K562 treated with DMSO at 1 percent for 4 hours (cell line): ENCODE results near the gene METTL27. TPM values are rescaled to one million over a fixed set of nuclear protein-coding genes. Genes with fewer than 3 reads are reported as not detected.

Experiments
- total RNA-seq: library from RNA; unstranded; fragments of 300-600 nt; gene quantifications from 2 replicates; pipeline ENCODE4 v1.2.3, GENCODE V29; 2022; ENCODE audit not compliant: insufficient read depth

Gene METTL27
- not detected in 2 replicates for total RNA-seq

DNA sequence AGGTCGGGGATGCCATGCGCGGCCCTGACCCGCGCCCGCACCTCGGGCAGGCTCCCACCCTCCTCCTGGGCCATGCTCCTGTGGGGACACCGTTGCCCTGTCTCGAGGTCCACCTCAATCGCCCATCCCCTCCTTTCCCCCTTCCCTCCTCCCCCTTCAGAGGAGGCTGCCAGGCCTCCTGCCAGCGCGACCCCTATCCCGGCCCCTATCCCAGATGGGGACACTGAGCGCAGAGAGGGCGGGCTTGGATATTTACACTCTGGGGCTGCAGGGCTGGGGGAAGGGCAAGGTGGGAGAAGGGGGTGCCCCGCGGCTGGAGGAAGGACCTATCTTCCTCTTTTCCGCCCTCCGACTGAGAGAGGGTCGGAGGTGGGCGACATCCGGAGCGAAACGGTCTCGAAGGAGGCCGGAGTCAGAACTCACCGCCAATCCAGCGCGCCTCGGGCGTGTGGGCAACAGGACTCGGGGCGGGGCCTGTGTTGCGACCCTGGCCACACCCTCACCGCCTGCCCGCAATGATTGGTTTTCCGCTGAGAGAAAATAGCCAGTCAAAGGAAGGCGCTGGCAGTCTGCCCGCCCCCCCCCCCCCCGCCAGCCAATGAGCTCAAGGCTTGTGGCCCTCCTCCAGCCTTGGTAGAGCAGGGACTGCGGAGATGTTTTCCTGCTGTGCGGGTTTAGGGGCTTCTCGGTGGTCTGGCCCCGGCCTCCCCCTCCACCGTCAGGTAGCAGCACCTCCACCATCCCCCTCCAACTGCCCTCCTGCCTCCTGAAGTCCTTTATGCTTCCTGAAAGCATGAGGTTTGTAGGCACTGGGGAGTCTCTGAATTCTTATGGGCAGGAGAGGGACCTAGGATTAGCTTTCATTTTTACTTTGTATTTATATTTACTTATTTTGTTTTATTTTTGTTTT is at the start of gene METTL27:
Gene METTL27 (minus strand): TSS at position 450 of the 910 bp plus-strand sequence. CDS start 376 bp downstream, at position 74.

GRCh38 chr7:73860859-73861258 is 18.5 kb upstream of the METTL27 start, which contains the start of gene TMEM270:
TSS of gene TMEM270 (plus strand) at chr7:73861159. CDS start at chr7:73861195, 36 bp downstream.

GRCh38 chr7:73830681-73831583 is 11.4 kb downstream of the METTL27 start, which contains the start of gene CLDN4:
TSS of gene CLDN4 (plus strand) at chr7:73830996. CDS start at chr7:73831202, 206 bp downstream.

Other genes with a start within 250 kb of the METTL27 start
- 22.6 and 26.8 TPM in 2 replicates for gene MLXIPL, start 218.0 kb downstream of the METTL27 start, total RNA-seq
- gene VPS37D, start 174.7 kb downstream of the METTL27 start, total RNA-seq, result 2.1 and 2.3 TPM in 2 replicates
- 2.4 and 3.0 TPM in 2 replicates for gene DNAJC30, start 159.1 kb downstream of the METTL27 start, total RNA-seq
- 121 and 131 TPM in 2 replicates for gene BUD23, start 158.9 kb downstream of the METTL27 start, total RNA-seq
- 6.7 and 11.6 TPM in 2 replicates for gene STX1A, start 122.8 kb downstream of the METTL27 start, total RNA-seq
- 9.8 and 11.2 TPM in 2 replicates for gene ABHD11, start 103.7 kb downstream of the METTL27 start, total RNA-seq
- not detected in 2 replicates for gene CLDN3, start 72.2 kb downstream of the METTL27 start, total RNA-seq
- 0.17 TPM in 1 of 2 replicates, not detected in the other for gene CLDN4, start 11.5 kb downstream of the METTL27 start, total RNA-seq
- gene TMEM270, start 18.6 kb upstream of the METTL27 start, total RNA-seq, result not detected in 2 replicates
- not detected in 2 replicates for gene ELN, start 185.7 kb upstream of the METTL27 start, total RNA-seq
- 14.0 and 16.8 TPM in 2 replicates for gene LIMK1, start 241.3 kb upstream of the METTL27 start, total RNA-seq